ENCODE data around the gene MOAP1. TPM values are rescaled to one million over a fixed set of nuclear protein-coding genes. Genes with fewer than 3 reads are reported as not detected.

MOAP1 gene
- total and polyA plus RNA-seq, 2 experiments from 2014 or later, result 8.6 to 21.6 TPM

GRCh38 chr14:93171376-93171775 is 13.3 kb downstream of the MOAP1 start:
- Histone ChIP-seq H3K79me2 (replicated peaks; ENCODE audit: insufficient read depth) (no peaks in the 10 kb centered on the region), H4K20me1 (replicated peaks; ENCODE audit: insufficient read depth) (no peaks in the 10 kb centered on the region), H3K4me3 (no peak overlapping the region), H2AFZ (no peak overlapping the region), H3K27ac (ENCODE audit: low read depth) (no peak overlapping the region), H3K4me1 (ENCODE audit: insufficient read depth) (no peaks in the 10 kb centered on the region), H3F3A (replicated peaks; ENCODE audit: low read depth) (no peaks in the 10 kb centered on the region), H3K27me3 (ENCODE audit: insufficient read depth) (no peaks in the 10 kb centered on the region), H3K36me3 (ENCODE audit: insufficient read depth) (no peaks in the 10 kb centered on the region), H3K9me2 (ENCODE audit: insufficient read depth) (no peaks in the 10 kb centered on the region), H3K4me2 (no peak overlapping the region)
- Mint-ChIP-seq H3K27me3 (ENCODE audit: insufficient read depth, low read depth, poor library complexity) (peaks cover 3% of the 10 kb centered on the region), H3K9me3 (peaks cover 4% of the 10 kb centered on the region; the same call in 1 of the 3 replicates), H3K4me1 (no peaks in the 10 kb centered on the region), H3K4me3 (no peak overlapping the region), H3K27ac (no peak overlapping the region), H3K36me3 (ENCODE audit: low read depth) (no peaks in the 10 kb centered on the region)
- TF ChIP-seq JUNB (IDR thresholded peaks at IDR 0.05; ENCODE audit: unreplicated experiment) (no peak), ZNF462 (CRISPR knock-in tag; IDR thresholded peaks at IDR 0.05) (no peak), REST (IDR thresholded peaks at IDR 0.05; ENCODE audit: unreplicated experiment) (no peak), EZH2phosphoT487 (IDR thresholded peaks at IDR 0.05; ENCODE audit: unreplicated experiment) (no peak), EZH2 (IDR thresholded peaks at IDR 0.05; ENCODE audit: low read depth, unreplicated experiment) (no peak), NANOG (IDR thresholded peaks at IDR 0.05; ENCODE audit: borderline replicate concordance) (no peak), ETS1 (IDR thresholded peaks at IDR 0.05) (no peak), POLR2AphosphoS5 (IDR thresholded peaks at IDR 0.05; ENCODE audit: low read depth) (no peak), CTCF (conservative IDR thresholded peaks at IDR 0.05; ENCODE audit: low read depth in 2 of 2) (no peak), CREB1 (CRISPR knock-in tag; IDR thresholded peaks at IDR 0.05; ENCODE audit: low read depth) (no peak), STAT1 (IDR thresholded peaks at IDR 0.05; ENCODE audit: unreplicated experiment) (no peak), ZNF331 (CRISPR knock-in tag; IDR thresholded peaks at IDR 0.05; ENCODE audit: low read depth) (no peak), ZNF114 (CRISPR knock-in tag; IDR thresholded peaks at IDR 0.05) (no peak)
- ATAC-seq, result no peak
- no peak for DNase-seq (ENCODE audit: low spot score)

All from GM23338 (cell line).